HCEC 1CT (cell line): Measurements from ENCODE around the gene SCARB2.

Experiments used
- DNase-seq: peaks from one replicate; pipeline ENCODE4 v3.0.0-alpha.2; 2017

The SCARB2 gene

GRCh38 chr4:76197971-76198410 is 15.6 kb downstream of the SCARB2 start:
- DNase-seq = peak; percentile 33

GRCh38 chr4:76197031-76197743 is 16.4 kb downstream of the SCARB2 start:
- DNase-seq = peak; percentile 36

- no peak for DNase-seq
Observed at GRCh38 chr4:76196376-76196775, 17.2 kb downstream of the SCARB2 start.

GRCh38 chr4:76195326-76195725 is 18.3 kb downstream of the SCARB2 start:
- DNase-seq = no peak

GRCh38 chr4:76194325-76194724 is 19.3 kb downstream of the SCARB2 start:
- peak; percentile 91 for DNase-seq

- DNase-seq = no peak
Observed at GRCh38 chr4:76192236-76192635, 21.4 kb downstream of the SCARB2 start.

- DNase-seq = no peak
Observed at GRCh38 chr4:76188557-76188956, 25.1 kb downstream of the SCARB2 start.

GRCh38 chr4:76188149-76188548 is 25.5 kb downstream of the SCARB2 start:
- DNase-seq = no peak

- DNase-seq = no peak
Observed at GRCh38 chr4:76187152-76187551, 26.5 kb downstream of the SCARB2 start.

- DNase-seq = no peak
Observed at GRCh38 chr4:76182463-76182862, 31.2 kb downstream of the SCARB2 start.

GRCh38 chr4:76179398-76180318 is 34.0 kb downstream of the SCARB2 start:
- peak; percentile 54 for DNase-seq

- no peak for DNase-seq
Observed at GRCh38 chr4:76178296-76178695, 35.3 kb downstream of the SCARB2 start.

- no peak for DNase-seq
Observed at GRCh38 chr4:76177709-76178108, 35.9 kb downstream of the SCARB2 start.

GRCh38 chr4:76175336-76175735 is 38.3 kb downstream of the SCARB2 start:
- no peak for DNase-seq

GRCh38 chr4:76174216-76174615 is 39.4 kb downstream of the SCARB2 start:
- DNase-seq = no peak

GRCh38 chr4:76168688-76169087 is 44.9 kb downstream of the SCARB2 start:
- DNase-seq = no peak

GRCh38 chr4:76166480-76166879 is 47.1 kb downstream of the SCARB2 start:
- DNase-seq = no peak

- no peak for DNase-seq
Observed at GRCh38 chr4:76160355-76160754, 53.3 kb downstream of the SCARB2 start.

GRCh38 chr4:76156635-76157034 is 57.0 kb downstream of the SCARB2 start:
- DNase-seq = no peak

GRCh38 chr4:76155979-76156378 is 57.6 kb downstream of the SCARB2 start:
- no peak for DNase-seq

- no peak for DNase-seq
Observed at GRCh38 chr4:76153356-76153755, 60.3 kb downstream of the SCARB2 start.

GRCh38 chr4:76148142-76148865 is 65.3 kb downstream of the SCARB2 start, which contains the start of gene NUP54:
NUP54 (minus strand) TSS chr4:76148397; CDS start chr4:76148374, 23 bp downstream.
- DNase-seq = peak; percentile 79

GRCh38 chr4:76147454-76148141 is 66.0 kb downstream of the SCARB2 start:
- DNase-seq = peak; percentile 56
